Measurements from ENCODE around the gene WNT3A.

WNT3A gene

GRCh38 chr1:228003461-228004330, 3.1 kb upstream of the WNT3A start:
- Histone ChIP-seq H3K4me3 (ENCODE audit: low read depth, low read length) (no peak overlapping the region), H2AFZ (no peak overlapping the region), H3K27me3 (ENCODE audit: control insufficient read depth, insufficient read depth, low read length) (peaks cover 10% of the 10 kb centered on the region), H3K4me2 (ENCODE audit: low read length) (no peak overlapping the region), H3K27ac (no peak overlapping the region), H3K79me2 (no peaks in the 10 kb centered on the region), H3K4me1 (no peaks in the 10 kb centered on the region), H3K9me3 (ENCODE audit: control insufficient read depth, low read length) (no peaks in the 10 kb centered on the region), H3K36me3 (ENCODE audit: control insufficient read depth, insufficient read depth, low read length) (no peaks in the 10 kb centered on the region), H3K9ac (no peak overlapping the region)
- no peak for TF ChIP-seq CTCF (IDR thresholded peaks at IDR 0.05)

- H3K36me3 ChIP-seq (ENCODE audit: control insufficient read depth, insufficient read depth, low read length) = no peaks in the 10 kb centered on the region
- H3K9ac ChIP-seq = no peak overlapping the region
- no peaks in the 10 kb centered on the region for H3K79me2 ChIP-seq
- no peak overlapping the region for H2AFZ ChIP-seq
- no peaks in the 10 kb centered on the region for H3K4me1 ChIP-seq
- no peaks in the 10 kb centered on the region for H3K9me3 ChIP-seq (ENCODE audit: control insufficient read depth, low read length)
- no peak overlapping the region for H3K27ac ChIP-seq
- peaks cover 12% of the 10 kb centered on the region for H3K27me3 ChIP-seq (ENCODE audit: control insufficient read depth, insufficient read depth, low read length)
- no peak overlapping the region for H3K4me2 ChIP-seq (ENCODE audit: low read length)
- no peak overlapping the region for H3K4me3 ChIP-seq (ENCODE audit: low read depth, low read length)
- TF ChIP-seq CTCF (IDR thresholded peaks at IDR 0.05) = peak; percentile 10
Measured at GRCh38 chr1:228004331-228004855, 2.4 kb upstream of the WNT3A start.

- Histone ChIP-seq H3K4me2 (ENCODE audit: low read length) (no peak overlapping the region), H3K4me3 (ENCODE audit: low read depth, low read length) (no peak overlapping the region), H3K9me3 (ENCODE audit: control insufficient read depth, low read length) (no peaks in the 10 kb centered on the region), H3K79me2 (no peaks in the 10 kb centered on the region), H3K27ac (no peak overlapping the region), H3K36me3 (ENCODE audit: control insufficient read depth, insufficient read depth, low read length) (no peaks in the 10 kb centered on the region), H2AFZ (no peak overlapping the region), H3K4me1 (no peaks in the 10 kb centered on the region), H3K27me3 (ENCODE audit: control insufficient read depth, insufficient read depth, low read length) (peaks cover 12% of the 10 kb centered on the region), H3K9ac (no peak overlapping the region)
- no peak for TF ChIP-seq CTCF (IDR thresholded peaks at IDR 0.05)
Measured at GRCh38 chr1:228004856-228005462, 1.8 kb upstream of the WNT3A start.

GRCh38 chr1:228005511-228006033, 1.2 kb upstream of the WNT3A start:
- TF ChIP-seq CTCF (IDR thresholded peaks at IDR 0.05) = no peak
- H3K4me2 ChIP-seq (ENCODE audit: low read length) = no peak overlapping the region
- H3K27me3 ChIP-seq (ENCODE audit: control insufficient read depth, insufficient read depth, low read length) = peaks cover 12% of the 10 kb centered on the region
- no peak overlapping the region for H3K9ac ChIP-seq
- no peaks in the 10 kb centered on the region for H3K79me2 ChIP-seq
- H2AFZ ChIP-seq = no peak overlapping the region
- H3K9me3 ChIP-seq (ENCODE audit: control insufficient read depth, low read length) = no peaks in the 10 kb centered on the region
- H3K4me3 ChIP-seq (ENCODE audit: low read depth, low read length) = no peak overlapping the region
- H3K27ac ChIP-seq = no peak overlapping the region
- H3K4me1 ChIP-seq = no peaks in the 10 kb centered on the region
- H3K36me3 ChIP-seq (ENCODE audit: control insufficient read depth, insufficient read depth, low read length) = no peaks in the 10 kb centered on the region

Data from parathyroid adenoma (tissue), 2 donors.